Embryonic facial prominence (tissue), 1 donor: ENCODE measurements around the gene GGT5.
A peak's percentile ranks its signal among the peaks of the same experiment; 100 is the strongest.
"Not testable (repeated sequence)": the region's sequence is repeated elsewhere in the genome, so short reads cannot be mapped to it uniquely, and the experiment has no call there.

Source experiments
- DNase-seq: peaks from one replicate; pipeline ENCODE4 v3.0.0-alpha.2; 2016; ENCODE audit errors: extremely low spot score

Gene GGT5

GRCh38 chr22:24245030-24245431 lies at the start of gene GGT5:
GGT5 (minus strand) TSS chr22:24245082; CDS start chr22:24244725, 357 bp downstream.
- not testable (repeated sequence) for DNase-seq

- not testable (repeated sequence) for DNase-seq
Observed at GRCh38 chr22:24292202-24292830, 47.4 kb upstream of the GGT5 start.

GRCh38 chr22:24291515-24292201 lies 46.8 kb upstream of the GGT5 start:
- no peak for DNase-seq

GRCh38 chr22:24290459-24290858 lies 45.6 kb upstream of the GGT5 start:
- DNase-seq: no peak

GRCh38 chr22:24289741-24290163 lies 44.9 kb upstream of the GGT5 start:
- DNase-seq: no peak

- no peak for DNase-seq
Observed at GRCh38 chr22:24289114-24289513, 44.2 kb upstream of the GGT5 start.

GRCh38 chr22:24287801-24288200 lies 42.9 kb upstream of the GGT5 start:
- DNase-seq: not testable (repeated sequence)

GRCh38 chr22:24287212-24287611 lies 42.3 kb upstream of the GGT5 start:
- DNase-seq: not testable (repeated sequence)

GRCh38 chr22:24285245-24285644 lies 40.4 kb upstream of the GGT5 start:
- no peak for DNase-seq

- no peak for DNase-seq
Observed at GRCh38 chr22:24284747-24285203, 39.9 kb upstream of the GGT5 start.

- no peak for DNase-seq
Observed at GRCh38 chr22:24282401-24282800, 37.5 kb upstream of the GGT5 start.

GRCh38 chr22:24280363-24280762 lies 35.5 kb upstream of the GGT5 start:
- not testable (repeated sequence) for DNase-seq

GRCh38 chr22:24274696-24275405 lies 30.0 kb upstream of the GGT5 start:
- not testable (repeated sequence) for DNase-seq

GRCh38 chr22:24273906-24274305 lies 29.0 kb upstream of the GGT5 start:
- not testable (repeated sequence) for DNase-seq

GRCh38 chr22:24273031-24273430 lies 28.1 kb upstream of the GGT5 start:
- DNase-seq: not testable (repeated sequence)

- DNase-seq: no peak
Observed at GRCh38 chr22:24271386-24271854, 26.5 kb upstream of the GGT5 start.

- DNase-seq: peak; percentile 79
Observed at GRCh38 chr22:24270556-24271385, 25.9 kb upstream of the GGT5 start, which contains the start of gene SPECC1L. SPECC1L (plus strand) TSS chr22:24270831; CDS start chr22:24302232, 31,401 bp downstream.

GRCh38 chr22:24266495-24266894 lies 21.6 kb upstream of the GGT5 start:
- DNase-seq: not testable (repeated sequence)

- DNase-seq: no peak
Observed at GRCh38 chr22:24265734-24266133, 20.9 kb upstream of the GGT5 start.

GRCh38 chr22:24264329-24264896 lies 19.5 kb upstream of the GGT5 start:
- DNase-seq: not testable (repeated sequence)

- not testable (repeated sequence) for DNase-seq
Observed at GRCh38 chr22:24263479-24263878, 18.6 kb upstream of the GGT5 start.
